HG03280 (cell line): Measurements from ENCODE around the gene LYZL6.
"Not testable (repeated sequence)": the region's sequence is repeated elsewhere in the genome, so short reads cannot be mapped to it uniquely, and the experiment has no call there.

Source experiments
- ATAC-seq: cut with Tn5 transposase; IDR thresholded peaks from one replicate; pipeline ENCODE4 v1.9.1; 2021; ENCODE audit warnings: mild to moderate bottlenecking, moderate library complexity; ENCODE audit not compliant: unreplicated experiment

Gene LYZL6

GRCh38 chr17:35948092-35948491 is 4.6 kb upstream of the LYZL6 start:
- no peak for ATAC-seq

DNA sequence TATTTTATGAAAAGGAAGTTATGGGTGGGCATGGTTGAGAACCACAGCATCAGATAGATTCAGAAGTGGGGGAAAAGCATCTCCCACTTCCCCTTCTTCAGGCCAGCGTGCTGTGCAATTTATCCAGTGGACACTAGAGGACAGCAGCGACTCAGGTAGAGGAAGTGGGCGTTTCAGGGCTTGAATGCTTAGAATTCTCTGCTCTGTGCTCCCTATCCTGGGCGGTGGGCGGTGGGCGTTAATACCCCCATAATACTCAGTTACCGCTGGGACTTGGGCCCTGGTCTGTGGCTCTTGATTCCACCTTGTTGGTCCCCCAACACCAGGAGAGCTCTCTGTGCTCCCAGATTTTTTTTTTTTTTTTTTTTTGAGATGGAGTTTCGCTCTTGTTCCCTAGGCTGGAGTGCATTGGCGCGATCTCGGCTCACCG is 3.7 kb upstream of the LYZL6 start:
- no peak for ATAC-seq

GRCh38 chr17:35944151-35944550 is 638 bp upstream of the LYZL6 start:
- ATAC-seq = no peak

DNA sequence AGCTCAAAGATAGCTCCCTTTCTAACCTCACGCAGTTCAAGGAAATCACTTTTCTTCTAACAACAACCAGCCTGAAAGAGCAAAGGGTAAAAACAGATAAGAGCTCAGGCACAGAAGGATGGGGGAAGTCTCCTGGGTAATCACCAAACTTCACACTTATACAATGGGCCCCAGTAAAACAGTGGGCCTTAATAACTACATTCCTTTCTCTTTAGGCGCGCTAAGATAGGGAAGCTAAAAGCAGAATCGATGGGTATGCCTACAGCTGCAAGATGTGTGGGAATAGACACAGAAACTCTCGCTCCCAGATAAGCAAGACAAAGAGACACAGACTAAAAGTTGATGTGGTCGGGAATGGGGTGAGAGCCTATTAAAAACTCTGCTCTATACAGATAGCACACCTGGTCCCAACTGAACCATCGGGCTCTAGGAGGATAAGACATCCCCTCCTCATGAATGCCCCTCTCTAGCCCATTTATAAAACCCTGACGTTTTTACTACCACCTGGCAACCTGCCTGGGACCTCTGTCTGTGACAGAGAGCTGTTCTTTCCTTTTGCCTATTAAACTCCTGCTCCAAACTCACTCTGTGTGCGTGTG is 826 bp downstream of the LYZL6 start:
- no peak for ATAC-seq

- ATAC-seq = not testable (repeated sequence)
Observed at GRCh38 chr17:35938492-35938891, 5.0 kb downstream of the LYZL6 start.

- ATAC-seq = no peak
Observed at GRCh38 chr17:35936063-35936462, 7.5 kb downstream of the LYZL6 start.

DNA sequence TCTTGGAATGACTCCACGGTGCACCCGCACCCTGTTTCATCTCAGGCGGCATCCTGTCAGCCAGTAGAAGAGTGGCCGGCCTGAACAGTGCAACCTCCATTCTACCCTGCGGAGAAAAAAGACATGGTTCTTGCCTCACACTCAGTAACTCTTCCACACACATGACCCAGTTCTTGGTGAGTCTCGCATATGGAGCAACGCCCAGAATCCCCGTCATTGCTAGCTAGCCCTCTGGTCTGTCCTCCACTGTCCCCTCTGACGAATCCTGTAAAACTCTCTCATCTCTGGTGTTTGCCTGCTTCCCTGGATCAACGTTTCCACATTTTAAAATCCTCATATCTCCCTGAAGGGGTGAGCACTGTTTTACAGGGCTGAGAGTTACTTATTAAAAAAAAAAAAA is 8.8 kb downstream of the LYZL6 start:
- no peak for ATAC-seq

DNA sequence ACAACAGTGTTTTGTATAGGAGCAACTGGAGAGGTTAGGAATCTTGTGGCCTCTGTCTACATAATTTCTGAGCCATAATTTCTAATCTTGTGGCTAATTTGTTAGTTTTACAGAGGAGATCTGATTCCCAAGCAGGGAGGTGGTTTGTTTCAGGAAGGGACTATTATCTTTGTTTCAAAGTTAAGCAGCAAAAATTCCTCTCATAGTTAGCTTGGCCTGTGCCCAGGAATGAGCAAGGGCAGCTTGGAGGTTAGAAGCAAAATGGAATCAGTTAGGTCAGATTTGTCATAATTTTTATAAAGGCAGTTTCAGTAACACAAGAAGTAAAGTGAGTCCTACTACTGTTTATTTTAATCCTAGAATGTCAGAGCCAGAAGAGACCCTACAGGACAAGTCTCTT is 10.9 kb downstream of the LYZL6 start:
- no peak for ATAC-seq

GRCh38 chr17:35931794-35932425 is 11.6 kb downstream of the LYZL6 start:
- no peak for ATAC-seq

GRCh38 chr17:35930211-35931065 is 13.1 kb downstream of the LYZL6 start, which contains the start of gene RDM1:
Gene RDM1 (minus strand): TSS chr17:35930773. CDS start chr17:35930727, 46 bp downstream.
- ATAC-seq = peak; percentile 70

DNA sequence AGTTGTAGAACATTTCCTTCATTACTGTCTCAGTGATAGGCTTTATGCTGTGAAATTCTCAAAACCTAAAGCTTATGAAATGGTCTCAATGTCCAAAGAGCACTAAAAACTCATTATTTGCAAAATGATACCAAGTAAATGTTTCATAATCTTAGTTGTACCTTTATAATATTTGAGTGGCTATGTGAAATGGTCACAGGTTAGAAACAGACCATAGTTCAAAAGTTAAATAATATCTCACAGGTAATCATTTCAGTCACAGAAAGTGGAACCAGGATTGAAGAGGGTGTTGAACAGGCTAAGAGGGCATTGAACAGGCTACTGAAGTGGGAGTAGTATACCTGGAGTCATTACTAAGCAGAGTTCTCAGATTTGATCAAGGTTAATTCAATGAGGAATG is 15.8 kb downstream of the LYZL6 start:
- no peak for ATAC-seq

DNA sequence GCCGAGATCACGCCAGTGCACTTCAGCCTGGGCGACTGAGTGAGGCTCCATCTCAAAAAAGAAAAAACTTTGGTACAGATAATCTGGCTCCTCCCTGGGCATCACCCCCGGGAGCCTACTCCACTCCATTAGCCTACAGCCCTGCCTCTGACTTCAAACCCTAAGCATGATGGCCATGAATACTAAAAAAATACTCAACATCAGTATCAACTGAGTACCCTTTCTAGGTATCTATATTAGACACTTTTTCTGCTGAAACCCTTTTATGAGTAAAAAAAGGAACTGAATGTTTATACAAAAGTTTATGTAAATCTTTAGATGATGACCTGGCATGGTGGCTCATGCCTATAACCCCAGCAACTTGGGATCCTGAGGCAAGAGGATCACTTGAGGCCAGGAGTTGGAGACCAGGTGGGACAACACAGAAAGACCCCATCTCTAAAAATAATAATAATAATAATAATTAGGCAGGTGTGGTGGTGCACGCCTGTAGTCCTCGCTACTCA is 19.9 kb downstream of the LYZL6 start:
- no peak for ATAC-seq

DNA sequence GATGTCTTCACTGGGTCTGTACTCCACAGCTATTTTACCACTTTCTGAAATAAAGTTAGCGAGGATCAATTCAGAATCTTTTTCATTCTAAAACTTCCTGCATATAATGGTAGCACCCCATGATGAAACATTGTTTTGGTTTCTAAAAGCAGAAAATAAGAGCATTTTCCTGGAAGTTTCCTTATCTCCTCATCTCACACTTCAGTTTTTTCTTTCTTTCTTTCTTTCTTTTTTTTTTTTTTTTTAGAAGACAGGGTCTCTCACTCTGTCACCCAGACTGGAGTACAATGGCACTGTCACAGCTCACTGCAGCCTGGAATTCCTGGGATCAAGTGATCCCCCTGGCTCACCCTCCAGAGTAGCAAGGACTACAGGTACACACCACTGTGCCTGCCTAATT is 23.3 kb downstream of the LYZL6 start:
- ATAC-seq = no peak

GRCh38 chr17:35918665-35919064 is 24.8 kb downstream of the LYZL6 start:
- no peak for ATAC-seq

- no peak for ATAC-seq
Observed at GRCh38 chr17:35917519-35918213, 25.8 kb downstream of the LYZL6 start.

DNA sequence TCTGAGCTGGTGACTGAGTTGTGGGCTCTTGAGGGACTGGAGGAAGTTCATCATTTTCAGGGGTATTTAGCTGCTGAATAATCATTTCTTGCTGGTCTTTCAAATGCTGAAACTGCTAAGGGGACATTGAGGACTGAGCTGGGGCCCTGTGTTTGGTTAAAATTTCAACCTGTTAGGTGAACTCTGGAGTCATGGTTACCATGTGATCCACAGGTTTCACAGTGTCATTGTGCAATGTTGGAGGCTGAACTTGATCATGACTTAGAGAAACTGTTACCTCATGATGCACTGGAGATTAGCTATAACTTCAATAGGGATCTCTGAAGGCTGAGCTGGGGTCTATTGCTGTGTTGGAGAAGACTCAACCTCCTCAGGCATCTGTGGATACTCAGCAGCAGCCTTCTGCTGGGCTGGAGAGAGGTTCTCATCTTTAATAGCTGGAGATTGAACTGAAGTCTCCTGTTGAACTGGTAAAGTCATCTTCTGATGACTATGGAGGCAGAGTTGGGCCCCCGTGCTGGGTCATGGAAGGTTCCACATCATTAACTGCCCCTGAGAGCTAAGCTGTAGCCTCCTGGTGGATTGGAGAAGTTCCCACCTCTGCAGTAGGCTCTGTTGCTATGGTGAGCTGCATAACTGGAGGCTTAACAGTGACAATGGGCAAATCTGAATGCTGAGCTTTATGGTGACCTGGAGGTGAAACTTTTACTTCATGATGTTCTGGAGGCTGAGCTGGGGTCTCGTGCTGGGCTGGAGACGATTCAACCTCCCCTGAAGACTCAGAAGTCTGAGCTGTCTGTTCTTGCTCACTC is 28.2 kb downstream of the LYZL6 start:
- ATAC-seq = no peak

DNA sequence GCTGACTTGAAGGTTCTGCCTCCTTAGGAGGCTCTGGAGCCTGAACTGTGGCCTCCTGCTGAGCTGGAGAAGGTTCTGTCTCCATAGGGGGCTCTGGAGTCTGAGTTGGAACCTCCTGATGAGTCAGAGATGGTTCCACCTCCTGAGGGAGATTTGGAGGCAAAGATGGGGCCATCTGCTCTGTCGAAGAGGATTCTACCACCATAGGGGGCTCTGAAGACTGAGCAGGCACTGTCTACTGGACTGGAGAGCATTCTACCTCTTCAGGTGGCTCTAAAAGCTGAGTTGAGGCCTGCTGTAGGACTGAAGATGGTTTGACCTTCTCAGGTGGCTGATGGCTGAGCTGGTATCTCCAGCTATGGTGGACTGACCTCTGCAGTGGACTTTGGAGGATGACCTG is 29.2 kb downstream of the LYZL6 start:
- no peak for ATAC-seq

- ATAC-seq = no peak
Observed at GRCh38 chr17:35913609-35914008, 29.9 kb downstream of the LYZL6 start.

- no peak for ATAC-seq
Observed at GRCh38 chr17:35912942-35913341, 30.6 kb downstream of the LYZL6 start.

DNA sequence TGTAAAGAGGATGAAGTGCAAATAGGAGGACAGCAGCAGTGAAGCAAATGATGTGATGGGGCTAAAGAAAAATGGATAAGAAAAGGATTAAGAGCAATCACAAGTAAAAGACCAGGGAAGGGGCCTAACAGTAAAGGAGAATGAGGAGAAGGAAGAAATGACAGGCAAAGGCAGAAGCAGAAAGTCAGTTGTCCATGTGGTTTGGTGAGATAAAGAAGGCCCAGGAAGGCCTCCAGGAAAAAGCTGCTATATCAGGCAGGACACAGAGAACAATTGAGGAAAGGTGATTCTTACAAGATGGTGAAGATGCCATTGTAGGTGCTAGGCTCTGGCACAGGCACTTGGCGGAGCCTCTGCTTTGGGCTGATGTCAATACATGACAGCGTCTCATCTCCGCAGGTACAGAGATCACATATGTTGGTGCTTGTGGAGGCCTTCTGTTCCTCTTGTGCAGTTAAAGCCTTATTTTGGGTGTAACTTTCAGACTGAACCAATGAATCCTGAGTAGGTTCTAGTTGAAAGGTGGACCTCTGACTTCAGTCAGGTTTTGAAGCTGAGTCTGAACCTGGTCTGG is 31.1 kb downstream of the LYZL6 start:
- no peak for ATAC-seq
